D721Med (cell line): ENCODE data around the gene RANBP3L.

ENCODE experiments used
- DNase-seq: peaks from one replicate; pipeline ENCODE4 v3.0.0; 2011; ENCODE audit warnings: low spot score; ENCODE audit not compliant: insufficient read length
- FAIRE-seq: peaks from 2 replicates; lab custom pipeline; 2011; peaks lifted over from hg19 to GRCh38; lab: Jason Lieb, UNC
- TF ChIP-seq, protein P1 (sequence below): IDR thresholded peaks from 2 replicates; pipeline ENCODE4 v1.5.1; 2012; ENCODE audit warnings: mild to moderate bottlenecking, control low read depth; ENCODE audit not compliant: insufficient read depth; ENCODE audit errors: missing control alignments

The RANBP3L gene

GRCh38 chr5:36217988-36218387 is 83.7 kb downstream of the RANBP3L start:
- DNase-seq, result no peak
- TF ChIP-seq, protein P1, sequence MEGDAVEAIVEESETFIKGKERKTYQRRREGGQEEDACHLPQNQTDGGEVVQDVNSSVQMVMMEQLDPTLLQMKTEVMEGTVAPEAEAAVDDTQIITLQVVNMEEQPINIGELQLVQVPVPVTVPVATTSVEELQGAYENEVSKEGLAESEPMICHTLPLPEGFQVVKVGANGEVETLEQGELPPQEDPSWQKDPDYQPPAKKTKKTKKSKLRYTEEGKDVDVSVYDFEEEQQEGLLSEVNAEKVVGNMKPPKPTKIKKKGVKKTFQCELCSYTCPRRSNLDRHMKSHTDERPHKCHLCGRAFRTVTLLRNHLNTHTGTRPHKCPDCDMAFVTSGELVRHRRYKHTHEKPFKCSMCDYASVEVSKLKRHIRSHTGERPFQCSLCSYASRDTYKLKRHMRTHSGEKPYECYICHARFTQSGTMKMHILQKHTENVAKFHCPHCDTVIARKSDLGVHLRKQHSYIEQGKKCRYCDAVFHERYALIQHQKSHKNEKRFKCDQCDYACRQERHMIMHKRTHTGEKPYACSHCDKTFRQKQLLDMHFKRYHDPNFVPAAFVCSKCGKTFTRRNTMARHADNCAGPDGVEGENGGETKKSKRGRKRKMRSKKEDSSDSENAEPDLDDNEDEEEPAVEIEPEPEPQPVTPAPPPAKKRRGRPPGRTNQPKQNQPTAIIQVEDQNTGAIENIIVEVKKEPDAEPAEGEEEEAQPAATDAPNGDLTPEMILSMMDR, result no peak
- FAIRE-seq, result no peak

DNA sequence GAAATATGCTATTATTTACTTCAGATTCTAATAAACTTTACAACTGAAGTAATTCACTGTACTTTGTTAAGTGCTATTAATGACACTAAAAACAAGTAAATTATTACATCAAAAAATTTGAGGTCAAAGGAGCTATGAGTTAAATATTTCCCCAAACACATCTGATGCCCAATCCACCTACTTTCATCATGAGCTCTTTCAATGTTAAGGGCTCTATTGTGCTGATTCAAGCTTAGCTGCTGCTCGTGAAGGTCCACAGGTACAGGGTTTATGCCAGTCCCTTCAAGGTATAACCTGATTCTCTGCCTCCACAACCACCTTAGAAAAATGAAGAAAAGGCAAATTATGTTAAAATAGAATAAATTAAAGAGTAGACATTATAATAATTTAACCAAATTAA is 84.1 kb downstream of the RANBP3L start:
- FAIRE-seq (no peak), DNase-seq (no peak)
- TF ChIP-seq, protein P1, result no peak

DNA sequence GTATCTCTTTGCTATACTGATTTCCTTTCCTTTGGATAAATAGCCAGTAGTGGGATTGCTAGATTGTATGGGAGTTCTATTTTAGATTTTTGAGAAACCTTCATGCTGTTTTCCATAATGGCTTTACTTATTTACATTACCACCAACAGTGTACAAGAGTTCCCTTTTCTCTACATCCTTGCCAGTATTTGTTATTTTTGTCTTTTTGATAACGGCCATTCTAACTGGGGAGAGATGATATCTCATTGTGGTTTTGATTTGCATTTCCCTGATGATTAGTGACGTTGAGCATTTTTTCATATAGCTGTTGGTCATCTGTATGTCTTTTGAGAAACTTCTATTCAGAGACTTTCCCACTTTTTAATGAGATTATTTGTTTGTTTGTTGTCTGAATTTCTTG is 85.8 kb downstream of the RANBP3L start:
- TF ChIP-seq, protein P1, result no peak
- DNase-seq (no peak), FAIRE-seq (peak; percentile 69)

GRCh38 chr5:36214436-36214835 is 87.3 kb downstream of the RANBP3L start:
- FAIRE-seq, result no peak
- DNase-seq, result no peak
- TF ChIP-seq, protein P1, result no peak

DNA sequence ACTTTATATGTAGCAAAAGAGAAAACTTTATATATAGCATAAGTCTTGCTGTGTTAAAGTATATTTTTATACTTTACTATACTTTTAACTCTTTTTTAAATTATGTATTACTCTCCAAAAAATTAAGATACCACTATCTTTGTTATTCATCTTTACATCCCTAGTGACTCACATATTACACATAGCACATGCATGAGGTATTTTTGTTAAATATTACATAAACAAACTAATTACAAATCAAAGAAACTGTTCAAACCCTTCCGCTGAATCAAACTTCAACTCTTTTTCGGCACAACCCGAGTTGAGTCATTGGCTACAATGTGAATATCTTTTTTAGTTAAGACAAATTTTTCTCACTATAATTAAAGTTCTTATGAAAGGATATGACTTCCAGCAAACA is 92.0 kb downstream of the RANBP3L start:
- FAIRE-seq, result no peak
- TF ChIP-seq, protein P1, result no peak
- DNase-seq, result no peak

DNA sequence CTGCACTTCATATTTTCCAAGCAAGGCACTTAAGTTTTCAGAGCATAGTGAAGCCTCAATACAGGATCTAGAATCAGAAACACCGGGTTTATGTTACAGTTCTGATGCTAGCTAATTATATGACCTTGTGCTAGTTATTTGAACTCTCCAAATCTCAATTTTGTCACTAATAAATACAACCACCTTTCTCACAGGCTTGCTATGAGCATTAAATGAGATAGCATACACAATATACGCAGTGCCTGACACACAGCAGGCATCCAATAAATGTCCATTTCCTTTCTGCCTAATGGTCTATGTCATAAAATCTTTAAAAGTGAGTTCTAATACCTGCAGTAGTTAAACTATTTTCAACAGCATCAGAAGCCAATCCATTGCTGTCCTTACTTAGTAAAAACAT is 92.9 kb downstream of the RANBP3L start:
- DNase-seq (no peak), FAIRE-seq (peak; percentile 51)
- TF ChIP-seq, protein P1, result no peak

DNA sequence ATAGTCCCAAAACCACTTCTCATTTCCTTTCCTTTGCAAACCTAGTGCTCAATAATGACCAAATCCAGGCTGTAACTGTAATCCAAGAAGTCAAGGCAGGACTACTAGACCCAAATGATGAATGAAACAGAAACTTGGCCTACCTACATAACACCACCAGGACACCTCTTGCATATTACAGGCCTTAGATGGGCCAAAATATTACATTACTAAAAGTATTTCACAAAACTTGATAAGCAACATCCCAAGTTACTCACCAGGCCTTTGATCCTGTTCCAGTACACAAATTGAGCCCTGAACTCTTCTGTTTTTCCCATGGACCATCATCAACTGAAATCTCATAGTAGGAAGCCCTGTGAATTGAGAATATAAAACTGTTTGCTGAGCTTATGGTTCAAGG is 94.8 kb downstream of the RANBP3L start:
- no peak for DNase-seq
- TF ChIP-seq, protein P1, result no peak
- FAIRE-seq, result no peak
